NCI-H2171 treated with DMSO at 0.1 percent for 48 hours (cell line): Measurements from ENCODE around the gene JMJD1C.
"Not testable (repeated sequence)": the region's sequence is repeated elsewhere in the genome, so short reads cannot be mapped to it uniquely, and the experiment has no call there.

Source experiments
- DNase-seq: peaks from one replicate; lab custom pipeline; 2025; lab: John Stamatoyannopoulos, UW

The JMJD1C gene

DNA sequence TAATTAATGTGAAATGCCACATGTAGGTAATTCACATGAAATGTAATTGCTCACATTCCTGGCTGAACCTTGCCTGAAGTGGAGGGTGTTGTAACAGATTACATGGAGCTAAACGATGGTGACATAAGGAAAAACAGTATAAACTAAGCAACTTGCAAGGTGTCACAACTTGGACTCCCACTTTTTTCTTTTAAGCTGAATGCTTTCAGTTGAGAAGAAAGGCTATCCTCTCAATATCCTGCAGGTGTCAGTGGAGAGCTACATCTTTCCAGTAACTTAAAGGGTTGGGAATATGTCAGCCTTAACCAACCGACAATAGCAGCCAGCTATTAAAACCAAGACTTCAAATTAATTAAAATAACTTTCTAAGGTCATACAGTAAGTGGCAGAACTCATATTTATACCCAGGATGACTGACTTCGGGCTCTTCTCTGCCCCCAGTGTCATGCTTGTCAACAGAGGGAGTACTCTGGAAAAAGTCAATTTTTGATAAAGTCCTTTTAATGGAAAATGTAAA lies 299.0 kb downstream of the JMJD1C start:
- peak; percentile 49 for DNase-seq

DNA sequence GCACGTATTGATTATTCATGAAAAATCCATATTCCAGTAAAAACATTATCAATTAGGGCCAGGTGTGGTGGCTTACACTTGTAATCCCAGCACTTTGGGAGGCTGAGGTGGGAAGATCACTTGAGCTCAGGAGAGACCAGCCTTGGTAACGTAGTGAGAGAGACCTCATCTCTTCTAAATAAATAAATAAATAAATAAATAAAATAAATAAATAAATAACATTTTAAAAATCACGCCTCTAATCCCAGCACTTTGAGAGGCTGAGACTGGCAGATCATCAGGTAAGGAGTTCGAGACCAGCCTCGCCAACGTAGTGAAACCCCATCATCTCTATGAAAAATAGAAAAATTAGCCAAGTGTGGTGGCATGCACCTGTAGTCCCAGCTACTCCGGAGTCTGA lies 300.5 kb downstream of the JMJD1C start:
- DNase-seq, result no peak

DNA sequence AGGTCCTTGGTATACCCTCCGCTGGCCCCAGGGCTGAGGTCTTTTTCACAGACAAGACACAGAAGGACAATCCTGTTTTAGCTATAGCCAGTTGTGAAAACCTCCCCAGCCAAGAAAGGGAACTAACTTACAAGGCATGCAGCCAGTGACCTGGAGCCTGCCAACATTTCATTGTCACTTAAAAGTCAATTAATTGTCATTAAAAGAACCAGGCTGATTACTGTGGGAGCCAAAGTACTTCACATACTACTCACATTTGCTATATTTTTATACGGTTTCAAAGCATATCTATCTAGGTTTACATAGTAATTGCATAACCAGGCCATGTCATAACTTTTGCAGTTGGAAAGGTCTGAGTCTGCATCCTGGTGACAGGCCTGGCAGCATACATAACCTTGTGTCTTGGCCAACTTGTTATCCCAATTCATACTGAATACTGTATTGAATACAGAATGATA lies 301.6 kb downstream of the JMJD1C start:
- no peak for DNase-seq

DNA sequence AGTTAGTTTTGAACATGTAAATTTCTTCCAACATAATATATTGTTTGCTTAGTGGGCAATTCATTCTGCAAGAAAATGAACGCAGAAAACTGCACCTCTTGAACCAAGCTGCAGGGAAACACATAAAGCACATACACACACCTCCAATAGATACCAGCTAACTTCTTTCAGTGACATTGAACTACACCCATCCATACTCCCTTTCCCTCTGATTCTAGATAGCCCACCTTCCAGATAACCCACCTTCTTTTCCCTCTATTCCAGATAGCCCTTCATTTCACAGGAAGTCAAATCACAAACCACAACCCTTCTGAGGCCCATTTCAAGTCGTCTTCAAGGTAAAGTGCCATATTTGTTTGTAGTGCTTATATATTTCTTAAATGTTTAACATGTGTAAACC lies 304.2 kb downstream of the JMJD1C start:
- DNase-seq, result no peak

DNA sequence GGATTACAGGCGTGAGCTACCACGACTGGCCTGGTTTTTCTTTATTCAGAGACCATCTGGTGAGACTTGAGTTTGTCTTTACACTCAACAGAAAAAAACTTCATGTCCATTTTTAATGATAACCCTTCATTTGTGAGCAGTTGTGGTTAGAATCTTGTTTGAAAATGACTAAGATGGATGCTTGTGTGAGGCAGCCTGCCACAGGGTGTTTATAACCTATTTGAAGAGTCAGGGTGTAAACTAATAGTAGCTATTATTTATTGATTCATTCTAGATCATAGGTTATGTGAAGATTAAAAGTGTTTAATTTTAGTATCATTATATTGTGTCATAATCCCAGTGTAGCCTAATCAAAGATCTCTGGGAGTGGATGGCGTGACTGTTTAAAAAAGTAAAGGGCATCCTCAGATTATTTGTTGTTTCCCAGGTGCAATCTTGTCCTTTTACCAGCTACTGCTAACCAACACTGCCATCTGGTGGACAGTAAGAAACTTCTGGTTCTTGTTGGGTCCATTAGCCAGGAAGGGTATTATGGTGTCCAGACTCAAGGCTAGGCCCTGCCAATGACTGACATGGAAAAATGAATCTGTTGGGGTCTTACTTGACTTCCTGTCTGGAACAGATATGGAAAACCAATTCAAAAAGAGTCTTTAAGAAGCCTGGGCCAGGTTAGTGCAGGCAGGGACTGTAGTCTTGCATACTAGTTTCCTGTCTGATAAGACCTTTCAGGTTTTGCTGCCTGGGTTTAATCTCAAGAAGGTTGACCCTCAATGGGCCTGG lies 307.7 kb downstream of the JMJD1C start:
- peak; percentile 72 for DNase-seq

DNA sequence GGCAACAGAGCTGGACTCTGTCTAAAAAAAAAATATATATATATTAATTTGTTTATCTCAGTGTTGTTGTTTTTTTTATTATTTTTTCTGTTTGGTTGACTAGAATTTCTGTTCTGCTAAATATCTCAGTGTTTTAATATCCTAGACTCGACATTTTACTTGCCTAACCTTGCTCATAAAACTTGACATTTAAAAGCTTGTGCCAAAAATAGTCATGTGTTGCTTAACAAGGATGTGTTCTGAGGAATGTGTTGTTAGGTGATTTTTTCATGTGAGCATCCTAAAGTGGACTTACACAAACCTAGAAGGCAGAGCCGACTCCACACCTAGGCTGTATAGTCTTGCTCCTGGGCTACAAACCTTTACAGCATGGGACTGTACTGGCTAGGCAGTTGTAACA lies 309.5 kb downstream of the JMJD1C start:
- no peak for DNase-seq

DNA sequence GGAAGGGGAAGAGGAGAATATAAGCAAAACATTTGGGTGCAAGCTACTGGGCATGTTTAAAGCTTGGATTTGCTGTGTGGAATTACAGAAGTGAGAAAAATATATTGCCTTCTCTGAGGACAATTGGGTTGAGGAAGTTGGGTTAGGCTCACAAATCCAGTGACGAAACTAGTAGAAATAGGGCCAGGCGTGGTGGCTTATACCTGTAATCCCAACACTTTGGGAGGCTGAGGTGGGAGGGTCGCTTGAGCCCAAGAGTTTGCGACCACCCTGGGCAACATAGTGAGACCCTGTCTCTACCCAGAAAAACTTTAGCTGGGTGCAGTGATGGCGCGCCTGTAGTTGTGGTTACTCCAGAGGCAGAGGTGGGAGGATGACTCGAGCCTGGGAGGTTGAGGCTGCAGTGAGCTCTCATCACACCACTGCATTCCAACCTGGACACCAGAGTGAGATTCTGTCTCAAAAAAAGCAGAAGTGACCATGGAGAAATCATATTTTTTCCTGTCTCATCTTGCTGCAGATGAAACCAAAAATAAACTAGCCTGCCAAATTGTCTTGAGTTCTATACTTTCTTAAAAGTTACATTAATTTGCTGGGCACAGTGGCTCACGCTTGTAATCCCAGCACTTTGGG lies 310.3 kb downstream of the JMJD1C start:
- no peak for DNase-seq

DNA sequence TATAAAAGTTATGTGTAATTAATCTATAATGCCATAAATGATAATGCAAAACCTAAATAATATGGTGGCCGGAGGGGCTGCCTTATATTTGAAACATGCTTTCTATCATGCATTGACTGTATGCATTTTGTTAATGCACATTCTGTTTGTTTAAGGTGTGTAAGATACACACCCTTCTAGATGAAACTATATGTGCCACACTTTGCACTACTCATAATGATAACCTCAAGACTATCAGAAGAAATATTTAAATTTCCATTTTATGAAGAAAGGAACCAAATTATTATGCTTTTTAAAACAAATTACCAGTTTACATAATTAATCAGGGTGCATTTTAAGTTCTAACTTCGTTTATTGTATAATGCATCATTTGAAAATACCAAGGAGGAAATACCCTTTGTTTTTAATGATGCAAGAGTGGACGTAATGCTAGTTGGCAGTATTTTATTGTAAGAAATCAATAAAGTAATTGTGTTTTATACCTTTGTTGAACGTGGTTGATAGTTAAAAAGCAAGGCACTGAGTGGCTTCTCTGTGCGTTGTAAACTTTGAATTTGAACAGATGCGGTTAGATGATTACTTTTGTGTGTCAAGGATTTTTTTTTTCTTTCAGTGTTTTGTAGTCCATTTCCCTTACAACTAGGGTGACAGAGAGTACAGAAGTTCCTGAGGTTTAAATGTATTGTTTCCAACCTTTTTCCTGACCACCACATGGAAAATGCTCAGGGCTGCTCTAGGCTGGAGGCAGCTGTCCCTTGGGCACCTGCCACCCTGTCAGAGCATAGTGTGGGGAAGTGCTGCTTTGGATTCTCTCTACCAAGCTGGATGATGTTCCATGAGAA lies 311.0 kb downstream of the JMJD1C start:
- DNase-seq, result no peak

DNA sequence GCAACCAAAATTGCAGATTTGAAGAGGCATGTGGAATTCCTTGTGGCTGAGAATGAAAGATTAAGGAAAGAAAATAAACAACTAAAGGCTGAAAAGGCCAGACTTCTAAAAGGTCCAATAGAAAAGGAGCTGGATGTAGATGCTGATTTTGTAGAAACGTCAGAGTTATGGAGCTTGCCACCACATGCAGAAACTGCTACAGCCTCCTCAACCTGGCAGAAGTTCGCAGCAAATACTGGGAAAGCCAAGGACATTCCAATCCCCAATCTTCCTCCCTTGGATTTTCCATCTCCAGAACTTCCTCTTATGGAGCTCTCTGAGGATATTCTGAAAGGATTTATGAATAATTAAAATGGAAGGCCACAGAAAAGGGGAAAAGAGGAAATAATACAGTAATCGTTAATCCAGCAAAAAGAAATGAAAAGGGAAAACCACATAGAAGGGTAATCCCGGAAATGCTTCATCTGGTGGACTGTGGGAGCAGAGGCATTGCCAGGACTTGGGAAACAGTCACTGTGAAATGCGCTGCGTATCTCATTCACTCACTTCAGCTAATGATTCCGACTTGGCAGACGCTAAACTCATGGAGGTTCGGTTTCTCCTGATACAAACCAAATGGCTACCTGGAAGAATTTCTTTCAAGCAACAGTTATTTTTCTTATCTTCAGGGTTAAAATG lies 311.8 kb downstream of the JMJD1C start:
- DNase-seq, result not testable (repeated sequence)

DNA sequence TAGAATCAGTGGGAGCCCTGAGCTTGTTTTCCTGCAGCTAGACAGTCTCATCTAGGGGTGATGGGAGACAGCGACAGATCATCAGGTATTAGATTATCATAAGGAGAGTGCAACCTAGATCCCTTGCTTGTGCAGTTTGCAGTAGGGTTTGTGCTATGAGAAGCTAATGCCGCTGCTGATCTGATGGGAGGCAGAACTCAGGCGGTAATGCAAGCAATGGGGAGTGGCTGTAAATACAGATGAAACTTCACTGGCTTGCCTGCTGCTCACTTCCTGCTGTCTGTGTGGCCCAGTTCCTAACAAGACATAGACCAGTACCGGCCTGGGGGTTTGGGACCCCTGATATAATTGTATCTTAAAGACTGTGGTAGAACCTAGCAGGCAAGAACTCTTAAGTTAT lies 315.0 kb downstream of the JMJD1C start:
- DNase-seq, result no peak

DNA sequence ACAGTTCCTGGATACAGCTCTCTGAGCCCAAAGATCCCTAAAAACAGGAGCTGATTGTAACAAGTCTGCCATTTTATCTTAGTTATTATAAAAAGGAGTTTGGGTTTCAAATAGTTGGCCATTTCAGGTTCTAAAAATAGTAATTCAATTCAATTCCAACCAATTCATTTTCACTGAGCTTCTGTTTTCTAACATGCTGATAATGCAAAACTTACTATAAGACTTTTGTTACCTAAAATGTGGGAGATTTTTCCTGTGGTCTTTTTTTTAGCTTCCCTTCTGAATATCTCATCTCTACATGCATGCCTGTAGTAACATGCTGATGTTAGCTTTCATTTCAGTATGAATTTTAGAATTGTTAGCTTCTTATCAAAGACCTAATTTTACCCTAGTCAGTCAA lies 319.3 kb downstream of the JMJD1C start:
- DNase-seq, result no peak

DNA sequence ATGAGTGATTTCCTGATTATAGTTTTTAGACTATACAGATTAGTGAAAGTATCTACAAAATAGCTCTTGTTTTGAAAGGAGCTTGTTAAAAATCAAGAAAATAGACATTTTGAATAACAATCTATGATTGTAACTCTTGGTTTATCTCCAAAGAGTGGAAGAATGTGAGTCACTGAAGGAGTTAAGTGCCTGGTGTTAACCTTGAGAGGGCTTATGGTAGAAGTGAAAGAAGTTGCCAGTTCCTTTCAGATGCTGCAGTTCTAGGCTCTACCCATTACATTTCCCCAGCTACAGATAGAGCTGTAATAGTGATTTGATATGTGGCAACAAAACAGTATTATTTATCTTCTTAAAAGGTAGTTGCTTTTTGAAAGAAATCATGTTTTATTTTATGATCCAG lies 320.0 kb downstream of the JMJD1C start:
- DNase-seq, result no peak

DNA sequence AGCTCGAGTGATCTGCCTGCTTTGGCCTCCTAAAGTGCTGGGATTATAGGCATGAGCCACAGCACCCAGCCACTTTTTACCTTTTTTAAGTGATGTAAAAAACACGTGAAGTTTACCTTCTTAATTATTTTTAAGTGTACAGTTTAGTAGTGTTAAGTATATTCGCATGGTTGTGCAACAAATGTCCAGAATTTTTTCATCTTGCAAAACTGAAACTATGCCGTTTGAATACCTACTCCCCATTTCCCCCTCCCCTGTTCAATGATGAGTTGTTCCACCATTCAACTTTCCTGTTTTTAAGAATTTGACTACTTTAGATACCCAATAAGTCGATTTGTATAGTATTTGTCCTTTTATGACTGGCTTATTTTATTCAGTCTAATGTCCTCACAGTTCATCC lies 321.8 kb downstream of the JMJD1C start:
- no peak for DNase-seq

DNA sequence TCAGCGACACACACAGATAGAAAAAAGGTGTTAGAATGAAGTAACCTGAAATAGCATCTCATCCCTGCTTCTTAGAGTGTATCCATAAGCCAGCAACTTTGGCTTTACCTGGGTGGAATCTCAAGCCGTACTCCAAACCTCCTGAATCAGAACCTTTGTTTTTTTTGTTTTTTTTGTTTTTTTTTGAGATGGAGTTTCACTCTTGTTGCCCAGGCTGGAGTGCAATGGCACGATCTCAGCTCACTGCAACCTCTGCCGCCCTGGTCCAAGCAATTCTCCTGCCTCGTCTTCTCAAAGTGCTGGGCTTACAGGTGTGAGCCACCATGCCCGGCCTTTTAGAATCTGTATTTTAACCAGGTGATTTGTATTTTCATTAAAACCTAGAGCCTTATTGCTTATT lies 323.6 kb downstream of the JMJD1C start:
- DNase-seq, result no peak

DNA sequence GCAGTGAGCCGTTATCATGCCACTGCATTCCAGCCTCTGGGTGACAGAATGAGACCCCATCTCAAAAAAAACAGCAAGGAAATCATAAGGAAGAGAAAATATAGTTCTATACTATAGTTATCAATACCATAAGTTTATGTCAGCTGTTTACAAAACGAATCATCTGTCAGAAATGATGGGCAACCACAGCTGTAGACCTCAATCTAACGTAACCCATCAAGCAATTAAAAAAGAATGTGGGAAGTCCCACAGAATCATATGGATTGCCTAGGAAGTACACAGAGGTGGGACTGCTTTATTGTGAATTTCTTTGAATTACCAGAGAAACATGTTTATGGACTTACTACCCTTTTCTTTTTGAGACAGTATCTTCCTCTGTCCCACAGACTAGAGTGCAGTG lies 325.7 kb downstream of the JMJD1C start:
- no peak for DNase-seq

DNA sequence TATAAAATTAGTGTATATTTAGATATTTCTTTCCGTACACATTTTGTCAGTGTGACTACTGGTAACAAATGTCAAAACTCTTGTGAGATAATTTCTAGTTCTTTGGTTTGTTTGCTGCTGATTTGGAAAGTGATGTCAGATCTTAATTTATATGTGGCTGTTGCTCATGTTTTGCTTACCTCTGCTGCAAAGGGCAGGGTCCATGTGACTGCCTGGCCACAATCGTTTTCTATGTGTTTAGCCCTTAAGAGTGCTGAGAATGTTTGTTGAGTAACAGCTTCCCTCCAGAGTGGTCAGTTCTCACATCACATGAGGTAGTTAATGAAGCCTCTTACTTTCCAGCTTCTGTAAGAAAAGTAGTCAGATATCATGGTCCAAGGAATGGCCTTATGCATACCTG lies 328.5 kb downstream of the JMJD1C start:
- DNase-seq, result no peak

DNA sequence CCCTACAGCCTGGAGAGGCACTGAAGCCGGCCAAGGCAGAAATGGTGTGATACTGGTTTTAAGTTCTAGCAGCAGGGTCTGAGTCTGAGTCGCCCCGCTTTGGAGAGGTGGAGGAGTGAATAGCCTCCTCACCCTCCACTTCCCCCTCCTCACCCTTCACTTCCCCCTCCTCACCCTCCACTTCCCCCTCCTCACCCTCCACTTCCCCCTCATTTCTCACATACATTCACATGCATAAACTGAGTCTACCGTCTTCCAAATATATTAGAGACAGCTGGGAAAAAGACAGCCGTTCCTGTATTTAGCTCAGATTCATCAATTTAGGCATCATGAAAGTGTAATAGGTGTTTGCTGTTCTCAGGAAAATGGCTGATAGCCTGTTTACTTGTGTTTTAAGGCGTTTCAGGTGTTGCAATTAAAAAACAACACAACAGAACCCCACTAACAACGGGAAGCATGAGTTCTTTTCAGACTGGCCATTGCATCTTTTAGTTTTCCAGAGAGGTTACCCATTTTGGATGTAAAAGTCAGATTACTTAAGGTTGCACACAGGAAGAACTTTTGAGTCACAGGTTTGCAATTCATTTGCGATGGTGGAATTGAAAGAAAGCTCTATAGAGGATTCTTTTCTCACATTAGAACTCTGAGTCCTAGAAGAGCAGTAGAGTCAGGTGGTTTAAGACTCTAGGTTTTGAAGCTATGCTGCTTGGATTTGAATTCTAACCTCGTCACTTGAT lies 331.8 kb downstream of the JMJD1C start:
- DNase-seq, result no peak

DNA sequence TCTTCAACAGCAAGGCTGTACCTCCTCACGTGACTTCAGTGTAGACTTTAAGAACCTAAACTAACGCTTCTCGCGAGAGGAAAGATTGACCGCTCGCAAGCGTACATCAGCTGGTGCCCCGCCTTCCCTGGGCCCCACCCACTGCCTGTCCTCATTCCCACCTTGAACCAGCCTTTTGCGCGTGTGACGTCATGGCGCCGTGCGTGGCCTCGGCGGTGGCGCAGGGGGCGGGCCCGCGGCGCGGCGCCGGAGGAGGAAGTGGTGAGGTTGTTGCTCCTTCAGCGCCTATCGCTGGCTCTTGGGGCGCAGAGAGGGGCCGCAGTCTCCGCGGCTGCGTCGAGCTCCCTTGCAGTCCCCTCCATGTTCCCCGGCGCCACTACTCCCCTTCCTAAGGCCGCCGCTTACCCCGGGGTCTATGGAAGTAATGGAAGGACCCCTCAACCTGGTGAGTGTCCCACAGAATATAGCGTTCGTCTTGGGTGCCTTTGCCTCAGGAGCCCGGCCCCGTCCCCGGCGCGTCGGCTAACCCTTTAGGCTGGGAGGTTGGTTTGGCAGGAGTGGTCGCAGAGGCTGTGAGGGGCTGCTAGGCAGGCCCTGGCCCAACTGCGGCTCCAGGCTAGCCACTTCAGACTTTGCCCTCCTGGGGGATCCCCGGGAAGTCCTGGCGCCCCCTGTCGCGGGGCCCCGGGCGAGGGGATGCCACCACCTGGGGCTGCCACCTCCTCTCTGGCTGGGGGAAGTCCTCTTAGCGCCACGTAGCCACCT lies 332.5 kb downstream of the JMJD1C start, which contains the start of gene NRBF2:
TSS of gene NRBF2 (plus strand) at position 273 of the 765 bp plus-strand sequence. CDS start at position 416, 143 bp downstream.
- DNase-seq, result peak; percentile 96

DNA sequence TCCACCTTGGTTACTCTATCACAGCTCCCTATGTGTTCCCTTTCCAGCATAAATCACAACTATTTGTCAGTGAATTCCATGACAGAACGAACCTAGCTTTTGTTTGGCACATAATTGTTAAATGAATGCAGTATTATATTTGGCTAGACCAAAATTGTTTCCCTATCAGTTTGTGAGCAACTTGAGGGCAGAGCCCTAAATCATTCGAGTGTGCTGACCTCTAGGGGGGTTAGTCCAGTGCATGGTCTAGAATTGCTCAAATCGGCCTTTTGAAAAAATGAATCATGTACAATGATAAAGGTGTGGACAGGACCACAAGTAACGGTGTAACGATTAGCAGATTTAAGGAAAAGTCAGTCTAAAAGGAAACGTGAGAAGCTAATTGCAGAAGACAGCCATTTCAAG lies 333.1 kb downstream of the JMJD1C start:
- no peak for DNase-seq

DNA sequence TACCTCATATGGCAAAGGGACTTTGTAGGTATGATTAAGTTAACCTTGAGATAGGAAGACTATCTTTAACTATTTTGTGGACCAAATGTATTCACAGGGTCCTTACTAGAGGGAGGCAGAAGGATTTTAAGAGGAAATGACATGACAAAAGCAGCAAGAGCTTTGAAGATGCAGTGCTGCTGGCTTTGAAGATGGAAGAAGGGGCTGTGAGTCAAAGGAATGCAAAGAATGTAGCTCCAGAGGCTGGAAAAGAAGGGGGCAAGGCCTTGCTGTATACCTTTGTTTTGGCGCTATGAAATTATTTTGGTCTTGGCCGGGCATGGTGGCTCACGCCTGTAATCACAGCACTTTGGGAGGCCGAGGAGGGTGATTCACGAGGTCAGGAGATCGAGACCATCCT lies 335.9 kb downstream of the JMJD1C start:
- DNase-seq, result no peak
